PFSK-1 (cell line): ENCODE data around the gene SPATA1.

ENCODE experiments used
- FOXP2 ChIP-seq: optimal IDR thresholded peaks from 2 replicates; pipeline ENCODE3; 2011; ENCODE audit warnings: borderline replicate concordance, control low read depth, inconsistent platforms; ENCODE audit not compliant: insufficient read depth; ENCODE audit errors: extremely low read length, extremely low read depth
- POLR2AphosphoS5 ChIP-seq: IDR thresholded peaks from 2 replicates; pipeline ENCODE4 v1.6.1; 2012; ENCODE audit warnings: low read depth, mild to moderate bottlenecking, control low read depth, low read length, moderate library complexity
- SIN3A ChIP-seq: IDR thresholded peaks from 2 replicates; pipeline ENCODE4 v1.6.1; 2012; ENCODE audit warnings: mild to moderate bottlenecking, low read length, moderate library complexity, borderline replicate concordance; ENCODE audit not compliant: insufficient read depth
- TAF1 ChIP-seq: IDR thresholded peaks from 2 replicates; pipeline ENCODE4 v1.6.1; 2012; ENCODE audit warnings: low read length, control low read depth, borderline replicate concordance; ENCODE audit not compliant: insufficient read depth
- TF ChIP-seq, protein P1 (sequence below), 2 experiments: IDR thresholded peaks; 2 replicates each; pipeline versions ENCODE4 v1.6.1 to v1.8.0; 2011 to 2012; ENCODE audit warnings: low read depth in 2 of 2, low read length in 2 of 2, control low read depth in 1 of 2, inconsistent platforms in 1 of 2, mild to moderate bottlenecking in 1 of 2, moderate library complexity in 1 of 2; ENCODE audit not compliant: insufficient read depth in 1 of 2

Gene SPATA1

GRCh38 chr1:84569216-84569615 lies 63.0 kb downstream of the SPATA1 start:
- TF ChIP-seq, protein P1, sequence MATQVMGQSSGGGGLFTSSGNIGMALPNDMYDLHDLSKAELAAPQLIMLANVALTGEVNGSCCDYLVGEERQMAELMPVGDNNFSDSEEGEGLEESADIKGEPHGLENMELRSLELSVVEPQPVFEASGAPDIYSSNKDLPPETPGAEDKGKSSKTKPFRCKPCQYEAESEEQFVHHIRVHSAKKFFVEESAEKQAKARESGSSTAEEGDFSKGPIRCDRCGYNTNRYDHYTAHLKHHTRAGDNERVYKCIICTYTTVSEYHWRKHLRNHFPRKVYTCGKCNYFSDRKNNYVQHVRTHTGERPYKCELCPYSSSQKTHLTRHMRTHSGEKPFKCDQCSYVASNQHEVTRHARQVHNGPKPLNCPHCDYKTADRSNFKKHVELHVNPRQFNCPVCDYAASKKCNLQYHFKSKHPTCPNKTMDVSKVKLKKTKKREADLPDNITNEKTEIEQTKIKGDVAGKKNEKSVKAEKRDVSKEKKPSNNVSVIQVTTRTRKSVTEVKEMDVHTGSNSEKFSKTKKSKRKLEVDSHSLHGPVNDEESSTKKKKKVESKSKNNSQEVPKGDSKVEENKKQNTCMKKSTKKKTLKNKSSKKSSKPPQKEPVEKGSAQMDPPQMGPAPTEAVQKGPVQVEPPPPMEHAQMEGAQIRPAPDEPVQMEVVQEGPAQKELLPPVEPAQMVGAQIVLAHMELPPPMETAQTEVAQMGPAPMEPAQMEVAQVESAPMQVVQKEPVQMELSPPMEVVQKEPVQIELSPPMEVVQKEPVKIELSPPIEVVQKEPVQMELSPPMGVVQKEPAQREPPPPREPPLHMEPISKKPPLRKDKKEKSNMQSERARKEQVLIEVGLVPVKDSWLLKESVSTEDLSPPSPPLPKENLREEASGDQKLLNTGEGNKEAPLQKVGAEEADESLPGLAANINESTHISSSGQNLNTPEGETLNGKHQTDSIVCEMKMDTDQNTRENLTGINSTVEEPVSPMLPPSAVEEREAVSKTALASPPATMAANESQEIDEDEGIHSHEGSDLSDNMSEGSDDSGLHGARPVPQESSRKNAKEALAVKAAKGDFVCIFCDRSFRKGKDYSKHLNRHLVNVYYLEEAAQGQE (IDR thresholded peaks at IDR 0.05; ENCODE audit: insufficient read depth in 1 of 2, low read depth in 2 of 2, low read length in 2 of 2): no peak
- TF ChIP-seq TAF1 (no peak), FOXP2 (no peak), POLR2AphosphoS5 (no peak), SIN3A (no peak)

DNA sequence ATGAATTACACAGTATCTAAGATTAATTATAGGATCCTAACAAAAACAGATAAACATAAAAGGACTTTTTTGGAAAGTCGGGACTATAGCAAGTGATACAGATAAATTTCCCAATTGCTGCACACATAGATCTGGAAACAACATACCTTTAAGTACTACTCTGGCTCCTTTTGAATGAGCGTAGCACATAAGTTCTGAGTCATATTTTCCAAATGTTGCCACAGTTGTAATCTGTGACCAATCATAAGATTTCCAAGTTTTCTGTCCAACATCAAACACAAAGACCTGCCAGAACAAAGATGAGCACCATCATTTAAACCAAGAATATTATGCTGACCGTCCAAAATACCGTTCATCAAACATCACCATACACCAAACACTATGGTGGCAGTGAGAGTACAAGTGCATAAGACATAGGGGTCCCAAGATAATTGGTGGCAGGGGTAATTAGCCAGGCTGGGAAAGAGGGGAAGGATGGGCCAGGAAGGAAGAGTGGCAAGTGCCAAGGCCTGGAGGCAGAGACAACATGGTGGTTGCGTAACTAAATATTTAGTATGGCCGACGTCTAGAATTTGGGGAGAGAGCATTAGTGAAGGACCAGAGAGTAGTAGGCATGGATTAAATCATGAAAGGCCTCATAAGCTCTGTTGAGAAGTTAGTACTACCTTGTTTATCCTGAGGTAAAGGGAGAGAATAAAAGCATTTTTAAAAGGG lies 64.4 kb downstream of the SPATA1 start:
- TF ChIP-seq POLR2AphosphoS5 (no peak), TAF1 (no peak), SIN3A (no peak), FOXP2 (no peak)
- TF ChIP-seq, protein P1 (IDR thresholded peaks at IDR 0.05; ENCODE audit: insufficient read depth in 1 of 2, low read depth in 2 of 2, low read length in 2 of 2): no peak

GRCh38 chr1:84571150-84571535 lies 65.0 kb downstream of the SPATA1 start:
- TF ChIP-seq SIN3A (no peak), FOXP2 (no peak)

- TF ChIP-seq, protein P1 (IDR thresholded peaks at IDR 0.05; ENCODE audit: insufficient read depth in 1 of 2, low read depth in 2 of 2, low read length in 2 of 2): no peak
- no peak for TF ChIP-seq POLR2AphosphoS5
- TF ChIP-seq TAF1: no peak
- no peak for TF ChIP-seq FOXP2
- TF ChIP-seq SIN3A: no peak
Measured at GRCh38 chr1:84573481-84573966, 67.3 kb downstream of the SPATA1 start.

DNA sequence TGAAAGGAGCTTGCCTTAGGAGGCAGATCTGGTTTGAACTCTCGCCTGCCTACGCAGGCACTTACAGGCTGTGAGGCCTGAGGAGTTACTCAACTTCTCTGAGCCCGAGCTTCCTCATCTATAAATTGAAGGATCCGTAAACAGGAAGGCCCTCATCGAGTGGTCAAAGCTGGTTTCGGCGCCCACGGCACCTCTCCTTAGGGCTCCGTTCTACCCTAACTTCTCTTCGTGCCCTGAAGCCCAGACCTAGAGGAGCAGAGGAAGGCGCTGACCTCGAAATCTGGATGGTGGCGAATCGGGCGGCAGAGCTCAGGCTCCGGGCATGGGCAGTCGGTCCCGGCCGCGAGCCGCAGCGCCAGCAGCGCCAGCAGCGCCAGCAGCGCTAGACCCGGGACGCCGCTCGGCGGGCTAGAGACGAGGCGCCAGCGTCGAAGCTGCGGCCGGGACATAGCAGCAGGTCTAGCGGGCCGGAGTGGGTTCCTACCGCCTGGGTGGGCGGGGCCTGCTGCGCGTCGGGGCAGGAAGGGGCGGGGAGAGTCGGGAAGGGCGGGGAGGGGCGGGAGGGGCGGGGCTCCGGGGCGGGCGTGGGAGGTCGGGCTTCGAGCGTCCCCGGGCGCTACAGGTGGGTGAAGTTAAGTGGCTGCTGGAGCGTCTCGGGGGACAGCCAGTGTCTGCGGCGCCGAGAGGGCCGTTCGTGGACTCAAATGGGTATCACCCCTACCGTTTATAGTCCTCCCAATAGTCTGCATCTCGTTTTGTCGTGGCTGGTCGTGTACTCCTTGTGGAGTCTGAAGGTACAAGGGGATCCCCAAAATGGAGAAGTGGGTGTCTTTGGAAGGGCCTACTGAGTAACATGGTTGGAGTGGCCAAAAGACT lies 68.0 kb downstream of the SPATA1 start, which contains the start of gene CTBS:
CTBS (minus strand) TSS at position 474 of the 876 bp plus-strand sequence; CDS start at position 449, 25 bp downstream.
- TF ChIP-seq FOXP2 (no peak), POLR2AphosphoS5 (peak; percentile 89), SIN3A (no peak), TAF1 (peak; percentile 70)
- TF ChIP-seq, protein P1 (IDR thresholded peaks at IDR 0.05; ENCODE audit: insufficient read depth in 1 of 2, low read depth in 2 of 2, low read length in 2 of 2): 0 out of 4 replicates have a peak, but pooled peaks of 1 of the 2 experiments have one; percentile 3
